IPS DF 6.9 (cell line): ENCODE data around the gene GABPA.

Experiments
- DNase-seq: peaks from one replicate; pipeline ENCODE4 v3.0.0-alpha.2; 2013; ENCODE audit warnings: low read depth, low spot score
- H3K27ac ChIP-seq: one replicate; pipeline ENCODE4 v1.5.1; 2013; ENCODE audit warnings: low read length, control low read depth
- H3K27me3 ChIP-seq: 2 replicates; pipeline ENCODE4 v1.6.1; 2013; ENCODE audit warnings: mild to moderate bottlenecking, low read length; ENCODE audit not compliant: control insufficient read depth, insufficient read depth
- H3K36me3 ChIP-seq: 2 replicates; pipeline ENCODE4 v1.6.1; 2013; ENCODE audit warnings: low read length; ENCODE audit not compliant: control insufficient read depth, insufficient read depth
- H3K4me1 ChIP-seq: 2 replicates; pipeline ENCODE4 v1.6.1; 2013; ENCODE audit warnings: low read length; ENCODE audit not compliant: control insufficient read depth, insufficient read depth
- H3K4me3 ChIP-seq: 2 replicates; pipeline ENCODE4 v1.5.1; 2013; ENCODE audit warnings: mild to moderate bottlenecking, low read length
- H3K9me3 ChIP-seq: 2 replicates; pipeline ENCODE4 v1.6.1; 2013; ENCODE audit warnings: low read length, inconsistent platforms; ENCODE audit not compliant: control insufficient read depth, insufficient read depth
- WGBS: extraction: QIAGEN DNeasy Blood & Tissue Kit; methylation state at CpG from one replicate; pipeline ENCODE4 v1.1.7; 2013; ENCODE audit warnings: mixed read lengths, missing lambda C conversion rate; ENCODE audit not compliant: insufficient read length, insufficient coverage; 5-methylcytosine and 5-hydroxymethylcytosine counted together

GABPA gene

DNA sequence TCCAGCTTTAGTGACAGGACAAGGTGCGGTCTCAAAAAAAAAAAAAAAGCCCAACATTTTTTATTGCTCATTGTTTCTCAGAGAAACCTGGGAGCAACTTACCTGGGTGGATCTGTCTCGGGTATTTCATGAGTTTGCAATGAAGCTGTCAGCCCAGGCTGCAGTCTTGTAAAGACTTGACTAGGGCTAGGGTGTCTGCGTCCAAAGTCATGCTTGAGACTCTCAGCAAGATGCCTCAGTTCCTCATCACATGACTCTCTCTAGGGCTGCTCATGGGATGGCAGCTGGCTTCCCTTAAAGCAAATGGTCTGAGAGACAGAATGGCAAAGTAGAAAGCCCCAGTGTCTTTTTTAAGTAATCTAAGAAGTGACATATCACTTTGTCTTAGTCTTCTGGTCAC lies 8.1 kb downstream of the GABPA start:
- DNase-seq, result no peak
- no CpG with 5 or more reads among the region's 3 CpGs for WGBS
- H3K36me3 ChIP-seq, result no peaks in the 10 kb centered on the region
- no peaks in the 10 kb centered on the region for H3K4me1 ChIP-seq
- H3K9me3 ChIP-seq, result no peaks in the 10 kb centered on the region
- no peak overlapping the region for H3K4me3 ChIP-seq
- no peak overlapping the region for H3K27ac ChIP-seq
- no peaks in the 10 kb centered on the region for H3K27me3 ChIP-seq

DNA sequence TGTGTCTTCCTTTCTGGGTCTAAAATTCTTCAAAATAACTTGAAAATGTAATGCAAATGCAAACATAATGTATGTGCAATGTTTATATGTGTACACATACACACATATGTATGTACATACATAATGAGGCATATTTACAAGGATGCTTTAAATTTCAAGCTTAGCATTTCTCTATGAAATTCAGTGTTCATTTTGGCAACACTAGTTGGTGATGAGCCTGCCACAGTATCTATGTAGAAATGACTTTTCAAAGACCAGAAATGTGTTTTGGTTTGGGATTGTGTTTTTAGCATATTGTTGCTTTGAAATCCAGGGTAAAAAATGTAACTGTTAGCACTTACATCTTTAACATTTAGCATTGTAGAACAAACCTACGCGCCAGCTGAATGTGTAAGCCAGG lies 10.1 kb downstream of the GABPA start:
- Histone ChIP-seq H3K27me3 (no peaks in the 10 kb centered on the region), H3K4me1 (no peaks in the 10 kb centered on the region), H3K9me3 (no peaks in the 10 kb centered on the region), H3K36me3 (no peaks in the 10 kb centered on the region), H3K4me3 (no peak overlapping the region), H3K27ac (no peak overlapping the region)
- no CpG with 5 or more reads among the region's 2 CpGs for WGBS
- no peak for DNase-seq

DNA sequence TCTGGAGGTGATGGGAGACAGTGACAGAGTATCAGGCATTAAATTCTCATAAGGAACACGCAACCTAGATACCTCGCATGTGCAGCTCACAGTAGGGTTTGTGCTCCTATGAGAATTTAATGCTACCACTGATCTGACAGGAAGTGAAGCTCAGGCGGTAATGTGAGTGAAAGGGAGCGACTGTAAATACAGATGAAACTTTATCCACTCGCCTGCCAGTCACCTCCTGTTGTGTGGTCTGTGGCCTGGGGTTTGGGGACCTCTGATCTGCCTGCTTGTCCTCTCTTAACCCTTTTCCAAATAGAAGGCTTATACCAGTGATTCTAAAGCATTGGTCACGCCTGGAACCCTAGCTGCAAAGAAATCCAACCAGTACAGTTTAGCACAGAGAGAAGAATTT lies 15.3 kb downstream of the GABPA start:
- H3K4me3 ChIP-seq, result no peak overlapping the region
- no CpG with 5 or more reads among the region's 6 CpGs for WGBS
- H3K4me1 ChIP-seq, result no peaks in the 10 kb centered on the region
- H3K27me3 ChIP-seq, result no peaks in the 10 kb centered on the region
- no peak overlapping the region for H3K27ac ChIP-seq
- H3K36me3 ChIP-seq, result no peaks in the 10 kb centered on the region
- no peaks in the 10 kb centered on the region for H3K9me3 ChIP-seq
- DNase-seq, result no peak

DNA sequence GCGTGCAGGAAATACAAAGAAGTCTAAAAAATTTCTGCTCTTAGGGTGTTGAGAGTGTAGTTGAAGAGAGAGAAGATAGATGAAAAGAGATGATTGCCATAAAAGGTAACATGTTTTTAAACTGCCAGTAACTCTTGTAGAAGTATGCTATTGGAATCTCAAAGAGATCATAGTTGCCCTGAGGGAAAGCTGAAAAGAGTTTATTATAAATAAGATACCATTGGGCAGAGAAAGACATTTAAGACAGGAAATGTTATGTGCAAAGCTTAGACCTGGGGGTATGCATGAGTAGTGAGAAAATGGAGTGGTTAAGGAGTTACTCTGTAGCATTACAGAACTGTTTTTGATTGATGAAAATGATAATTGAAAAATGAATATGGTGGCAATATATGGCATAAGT lies 17.6 kb downstream of the GABPA start:
- no peak for DNase-seq
- no CpG with 5 or more reads among the region's 1 CpG for WGBS
- no peaks in the 10 kb centered on the region for H3K4me1 ChIP-seq
- H3K27me3 ChIP-seq, result no peaks in the 10 kb centered on the region
- H3K9me3 ChIP-seq, result no peaks in the 10 kb centered on the region
- no peak overlapping the region for H3K4me3 ChIP-seq
- no peaks in the 10 kb centered on the region for H3K36me3 ChIP-seq
- no peak overlapping the region for H3K27ac ChIP-seq

DNA sequence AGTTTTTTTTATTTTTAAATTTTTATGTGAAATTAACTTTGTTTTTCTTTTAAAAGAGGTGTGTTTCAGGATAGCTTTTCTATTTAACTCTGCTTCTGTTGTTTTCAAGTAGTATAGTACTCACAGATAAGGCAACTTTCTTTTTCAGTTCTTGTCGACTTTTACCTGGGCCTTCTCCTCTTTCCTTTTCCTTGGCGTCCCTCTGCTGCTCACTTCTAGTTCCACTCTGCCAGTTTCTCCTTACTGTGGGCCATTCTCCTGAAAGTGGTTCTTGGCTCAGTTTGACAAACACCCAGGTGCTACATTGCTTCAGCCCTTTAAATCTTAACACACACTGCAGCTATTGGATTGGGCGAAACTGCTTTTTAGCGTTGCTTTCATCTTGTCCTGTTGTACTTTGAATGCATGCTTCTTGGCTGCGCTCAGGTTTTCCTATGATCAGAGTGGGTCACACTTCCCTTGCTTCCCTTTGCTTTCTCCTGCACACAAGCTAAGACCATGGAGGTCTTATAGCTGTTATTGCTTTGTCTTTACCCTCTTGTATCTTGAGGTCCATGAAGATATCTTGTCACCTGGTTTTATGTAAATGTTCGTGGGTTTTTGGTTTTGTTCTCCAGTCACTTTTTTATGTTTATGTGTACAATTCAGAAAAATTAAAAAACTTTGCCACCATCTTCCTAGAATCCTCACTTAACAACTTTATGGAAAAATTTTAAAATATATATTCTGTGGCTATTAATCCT lies 21.6 kb downstream of the GABPA start:
- H3K36me3 ChIP-seq, result no peaks in the 10 kb centered on the region

DNA sequence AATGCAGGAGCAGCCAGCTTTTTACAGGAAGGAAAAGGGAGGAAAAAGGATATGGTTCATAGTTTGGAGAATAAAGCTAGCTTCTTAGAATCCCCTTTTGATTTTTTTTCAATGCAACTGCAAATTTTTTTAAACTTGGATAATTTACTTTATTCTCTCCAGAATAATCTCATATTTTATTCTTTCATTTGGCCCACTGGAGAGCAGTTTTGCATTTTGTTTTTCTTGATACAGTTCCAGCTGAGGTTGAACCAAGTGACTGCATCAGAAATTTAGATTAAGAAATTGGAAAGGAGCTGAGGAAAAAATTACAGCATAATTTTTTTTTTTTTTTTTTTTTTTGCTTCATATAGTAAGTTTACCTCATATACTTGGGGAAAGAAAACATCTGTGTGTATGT lies 22.8 kb downstream of the GABPA start:
- Histone ChIP-seq H3K36me3 (no peaks in the 10 kb centered on the region), H3K27me3 (no peaks in the 10 kb centered on the region), H3K4me1 (no peaks in the 10 kb centered on the region), H3K9me3 (no peaks in the 10 kb centered on the region), H3K27ac (no peak overlapping the region), H3K4me3 (no peak overlapping the region)
- no peak for DNase-seq

More for the DNA sequence above, 21.6 kb downstream of the GABPA start:
- H3K9me3 ChIP-seq, result no peaks in the 10 kb centered on the region
- no peak overlapping the region for H3K4me3 ChIP-seq
- no peak overlapping the region for H3K27ac ChIP-seq
- no peaks in the 10 kb centered on the region for H3K27me3 ChIP-seq
- no peak for DNase-seq
- H3K4me1 ChIP-seq, result no peaks in the 10 kb centered on the region
- no CpG with 5 or more reads among the region's 6 CpGs for WGBS

DNA sequence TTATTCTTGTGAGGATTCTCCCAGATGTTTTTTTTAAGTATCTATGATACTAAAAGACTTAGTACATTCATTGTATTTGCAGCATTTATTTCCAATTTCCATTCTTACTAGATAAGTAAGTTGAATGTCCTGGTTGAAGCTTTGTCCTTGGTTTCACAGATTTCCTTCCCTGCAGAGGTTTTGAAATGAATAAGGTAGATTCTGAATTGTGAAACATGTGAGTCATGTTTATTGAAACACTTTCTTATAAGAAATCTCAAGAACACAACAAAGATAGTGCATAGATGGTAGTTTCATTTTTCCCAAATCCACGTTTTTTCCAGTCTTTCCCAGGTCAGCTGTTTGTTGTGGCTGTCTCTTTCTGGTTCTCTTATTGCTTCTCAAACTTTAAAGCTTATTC lies 24.8 kb downstream of the GABPA start:
- Histone ChIP-seq H3K9me3 (no peaks in the 10 kb centered on the region), H3K27ac (no peak overlapping the region), H3K27me3 (no peaks in the 10 kb centered on the region), H3K4me3 (no peak overlapping the region), H3K4me1 (no peaks in the 10 kb centered on the region), H3K36me3 (no peaks in the 10 kb centered on the region)
- DNase-seq, result no peak
- no CpG with 5 or more reads among the region's 1 CpG for WGBS

DNA sequence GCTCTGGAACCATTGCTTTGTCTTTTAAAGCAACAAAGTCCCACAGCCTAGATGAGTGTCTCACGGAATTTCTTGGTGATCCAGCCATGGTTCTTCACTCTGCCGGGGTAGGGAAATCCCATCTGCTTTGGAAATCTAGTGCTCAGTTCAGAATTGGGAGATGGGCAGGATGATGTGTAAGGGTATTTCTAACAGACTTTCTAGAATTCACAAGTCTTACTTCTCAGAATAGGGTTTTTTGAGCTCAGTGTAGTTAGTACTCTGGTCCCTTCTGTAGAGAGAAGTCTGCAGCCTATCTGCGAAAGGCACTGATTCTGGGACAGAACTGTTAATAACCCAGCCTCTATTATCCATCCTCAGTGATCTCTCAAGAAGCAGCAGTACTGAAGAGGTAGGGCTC lies 25.3 kb downstream of the GABPA start:
- Histone ChIP-seq H3K36me3 (no peaks in the 10 kb centered on the region), H3K4me3 (no peak overlapping the region), H3K4me1 (no peaks in the 10 kb centered on the region), H3K27me3 (no peaks in the 10 kb centered on the region), H3K9me3 (no peaks in the 10 kb centered on the region), H3K27ac (no peak overlapping the region)
- DNase-seq, result no peak
- WGBS, result no CpG with 5 or more reads among the region's 3 CpGs

DNA sequence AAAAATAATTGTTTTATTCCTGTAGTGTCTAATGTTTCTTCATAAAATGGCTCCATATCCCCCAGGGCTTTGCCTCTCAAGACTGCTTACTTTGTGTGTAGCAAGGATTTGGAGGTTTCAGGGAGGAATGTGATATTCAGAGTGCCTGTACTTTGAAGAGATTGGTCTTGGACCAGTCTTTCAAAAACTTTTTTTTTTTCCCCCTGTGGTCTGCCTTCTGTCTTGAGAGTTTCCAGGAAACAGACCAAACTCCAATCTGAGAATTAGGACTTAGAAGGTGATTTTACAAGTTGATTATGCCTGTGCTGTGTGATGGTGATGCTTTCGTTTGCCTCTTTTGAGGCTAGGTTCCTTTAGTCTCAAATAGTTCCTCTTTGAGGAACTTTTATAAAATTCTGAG lies 25.9 kb downstream of the GABPA start:
- Histone ChIP-seq H3K4me1 (no peaks in the 10 kb centered on the region), H3K9me3 (no peaks in the 10 kb centered on the region), H3K36me3 (no peaks in the 10 kb centered on the region), H3K27me3 (no peaks in the 10 kb centered on the region), H3K27ac (no peak overlapping the region), H3K4me3 (no peak overlapping the region)
- no CpG with 5 or more reads among the region's 1 CpG for WGBS
- no peak for DNase-seq

DNA sequence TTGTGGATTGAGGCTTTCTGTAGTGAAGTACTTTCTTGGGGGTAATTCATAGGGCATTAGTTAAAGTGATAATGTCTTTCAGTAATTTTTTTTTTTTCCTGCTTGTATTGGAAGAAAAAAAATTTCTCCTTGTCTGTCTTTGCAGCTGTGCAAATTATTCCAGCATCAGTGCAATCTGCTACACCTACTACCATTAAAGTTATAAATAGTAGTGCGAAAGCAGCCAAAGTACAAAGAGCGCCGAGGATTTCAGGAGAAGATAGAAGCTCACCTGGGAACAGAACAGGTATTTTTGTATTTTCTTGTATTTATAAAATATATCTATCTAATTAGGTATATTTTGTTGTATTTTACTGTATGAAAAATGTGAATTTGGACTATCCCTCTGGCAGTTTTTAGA lies 29.3 kb downstream of the GABPA start:
- no CpG with 5 or more reads among the region's 3 CpGs for WGBS
- no peaks in the 10 kb centered on the region for H3K27me3 ChIP-seq
- DNase-seq, result no peak
- no peak overlapping the region for H3K4me3 ChIP-seq
- H3K9me3 ChIP-seq, result no peaks in the 10 kb centered on the region
- no peak overlapping the region for H3K27ac ChIP-seq
- H3K36me3 ChIP-seq, result no peaks in the 10 kb centered on the region
- H3K4me1 ChIP-seq, result no peaks in the 10 kb centered on the region

DNA sequence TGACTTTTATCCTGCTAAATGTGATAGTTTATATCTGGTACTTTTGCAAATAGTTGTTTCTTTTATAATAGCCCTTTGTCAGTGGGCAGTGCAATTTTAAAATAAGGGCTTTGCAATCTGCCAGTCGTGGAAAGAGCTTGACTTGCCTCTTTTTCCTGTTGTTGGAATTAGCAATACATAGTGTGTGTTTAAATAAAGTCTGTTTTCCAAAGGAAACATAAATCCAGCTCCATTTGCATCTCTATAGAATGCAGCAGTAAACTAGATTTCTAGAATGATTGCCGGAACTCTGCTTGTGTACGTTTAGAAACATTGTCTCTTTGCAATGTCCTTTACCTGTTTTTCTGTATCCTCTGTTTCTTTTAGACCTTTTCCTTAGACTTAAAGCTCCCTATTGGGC lies 33.1 kb downstream of the GABPA start:
- no peak overlapping the region for H3K4me3 ChIP-seq
- no peaks in the 10 kb centered on the region for H3K27me3 ChIP-seq
- H3K27ac ChIP-seq, result no peak overlapping the region
- DNase-seq, result no peak
- no peaks in the 10 kb centered on the region for H3K4me1 ChIP-seq
- no CpG with 5 or more reads among the region's 3 CpGs for WGBS
- H3K36me3 ChIP-seq, result no peaks in the 10 kb centered on the region
- H3K9me3 ChIP-seq, result no peaks in the 10 kb centered on the region
